PC-3 (cell line): Measurements from ENCODE around the gene STIM1. TPM values are rescaled to one million over a fixed set of nuclear protein-coding genes. Genes with fewer than 3 reads are reported as not detected.

Experiments
- ATAC-seq: fragments of 200-7000 bp; cut with Tn5 transposase; 2 replicates; pipeline ENCODE4 v1.9.1; 2020; ENCODE audit warnings: mild to moderate bottlenecking, moderate library complexity
- BruUV-seq: library from RNA; stranded (reverse); fragments of 400-500 nt; replicated peaks from 2 replicates; lab custom pipeline; 2021; lab: Mats Ljungman, UMichigan
- CTCF ChIA-PET: fragments of 300-600 bp; sonication (Branson Sonifier 250); formaldehyde crosslinking; loops from one replicate; lab custom pipeline; 2022; ENCODE audit warnings: antibody characterized with exemption; lab: Charles Lee
- POLR2A ChIA-PET: fragments of 300-600 bp; sonication (Branson Sonifier 250); formaldehyde crosslinking; loops from one replicate; lab custom pipeline; 2022; ENCODE audit warnings: antibody characterized with exemption; ENCODE audit not compliant: unreplicated experiment; lab: Charles Lee
- DNase-seq: peaks from one replicate; pipeline ENCODE4 v3.0.0-alpha.2; 2015
- H2AFZ ChIP-seq: fragments of 300-600 bp; sonication (generic); 2 replicates; pipeline ENCODE4 v1.6.0; 2016; ENCODE audit warnings: antibody characterized with exemption, low read length
- H3F3A ChIP-seq: fragments of 300-600 bp; sonication (generic); one replicate; pipeline ENCODE4 v1.6.0; 2017; ENCODE audit warnings: antibody characterized with exemption, low read length, control low read depth, mild to moderate bottlenecking; ENCODE audit not compliant: unreplicated experiment
- H3K27ac ChIP-seq: fragments of 300-600 bp; sonication (generic); 2 replicates; pipeline ENCODE4 v1.5.1; 2016; ENCODE audit warnings: mild to moderate bottlenecking, low read length
- H3K27me3 ChIP-seq: fragments of 300-600 bp; sonication (generic); 2 replicates; pipeline ENCODE4 v1.6.1; 2016; ENCODE audit warnings: low read length, mixed read lengths
- H3K36me3 ChIP-seq: fragments of 300-600 bp; sonication (generic); 2 replicates; pipeline ENCODE4 v1.6.1; 2016; ENCODE audit warnings: low read depth, mixed run types, low read length, mixed read lengths
- H3K4me1 ChIP-seq: fragments of 300-600 bp; sonication (generic); 2 replicates; pipeline ENCODE4 v1.5.1; 2016; ENCODE audit warnings: low read length; ENCODE audit not compliant: insufficient read depth
- H3K4me2 ChIP-seq: fragments of 300-600 bp; sonication (generic); 2 replicates; pipeline ENCODE4 v1.6.0; 2016; ENCODE audit warnings: low read length
- H3K4me3 ChIP-seq: fragments of 300-600 bp; sonication (generic); 2 replicates; pipeline ENCODE4 v1.5.1; 2016; ENCODE audit warnings: mild to moderate bottlenecking, low read length, mixed read lengths
- H3K79me2 ChIP-seq: fragments of 300-600 bp; sonication (generic); 2 replicates; pipeline ENCODE4 v1.6.1; 2017; ENCODE audit warnings: low read length, mixed read lengths
- H3K9ac ChIP-seq: fragments of 300-600 bp; sonication (generic); 2 replicates; pipeline ENCODE4 v1.6.0; 2016; ENCODE audit warnings: mild to moderate bottlenecking, low read length
- H3K9me2 ChIP-seq: fragments of 300-600 bp; sonication (generic); replicated peaks from 2 replicates; pipeline ENCODE4 v1.6.1; 2016; ENCODE audit warnings: mixed run types, low read length, mixed read lengths
- H3K9me3 ChIP-seq: fragments of 300-600 bp; sonication (generic); 2 replicates; pipeline ENCODE4 v1.6.1; 2016; ENCODE audit warnings: low read length, mixed read lengths
- H4K20me1 ChIP-seq: fragments of 300-600 bp; sonication (generic); 2 replicates; pipeline ENCODE4 v1.6.1; 2016; ENCODE audit warnings: low read length, mixed read lengths
- CTCF ChIP-seq: fragments of 300-600 bp; sonication (generic); conservative IDR thresholded peaks from 2 replicates; pipeline ENCODE4 v1.5.1; 2017; ENCODE audit warnings: antibody characterized with exemption, low read depth, mild to moderate bottlenecking, low read length
- EZH2 ChIP-seq: fragments of 300-600 bp; sonication (generic); IDR thresholded peaks from one replicate; pipeline ENCODE4 v1.6.1; 2017; ENCODE audit warnings: antibody characterized with exemption, mild to moderate bottlenecking, low read length; ENCODE audit not compliant: unreplicated experiment
- EZH2phosphoT487 ChIP-seq: fragments of 300-600 bp; sonication (generic); IDR thresholded peaks from 2 replicates; pipeline ENCODE4 v1.6.1; 2018; ENCODE audit warnings: mild to moderate bottlenecking, antibody characterized with exemption, low read length, borderline replicate concordance
- intact Hi-C: fragments of 100-400 bp; cut with micrococcal nuclease; formaldehyde crosslinking; loops from 2 replicates; pipeline ENCODE4 v1.9.0; 2023
- total RNA-seq: library from RNA; depleted of rRNA; stranded (reverse); fragments of >200 nt; gene quantifications from 2 replicates; pipeline ENCODE4 v1.2.3, GENCODE V29; 2014

The STIM1 gene
- total RNA-seq, 1 experiment from 2014 or later = 22.8 TPM

- no peaks in the 10 kb centered on the region for H3K36me3 ChIP-seq
- intact Hi-C loops = loop anchor here (5.0 kb wide), 1 partner anchor 37 kb away; no protein-coding TSS in a partner anchor
- peaks cover 11% of the 10 kb centered on the region for H3K4me1 ChIP-seq
- H3K4me3 ChIP-seq = no peak overlapping the region
- no peaks in the 10 kb centered on the region for H4K20me1 ChIP-seq
- no peaks in the 10 kb centered on the region for H3K9me3 ChIP-seq
- ATAC-seq (peak; percentile 77), DNase-seq (peak; percentile 71)
- peaks cover 15% of the 10 kb centered on the region for H3K79me2 ChIP-seq
- ChIA-PET POLR2A (no interaction called here), CTCF (no interaction called here)
- H3K27ac ChIP-seq = peak overlapping the region; percentile 60; the same call in 1 of the 2 replicates
- H3F3A ChIP-seq = no peaks in the 10 kb centered on the region
- H3K9me2 ChIP-seq = no peaks in the 10 kb centered on the region
- no peak overlapping the region for H2AFZ ChIP-seq
- TF ChIP-seq EZH2 = no peak
- TF ChIP-seq EZH2phosphoT487 = no peak
- no peak for TF ChIP-seq CTCF
- H3K4me2 ChIP-seq = peak overlapping the region; percentile 67
- BruUV-seq = TSS peak; percentile 96
- H3K9ac ChIP-seq = no peak overlapping the region
- no peaks in the 10 kb centered on the region for H3K27me3 ChIP-seq
Observed at GRCh38 chr11:3920148-3920852, 64.8 kb downstream of the STIM1 start.

DNA sequence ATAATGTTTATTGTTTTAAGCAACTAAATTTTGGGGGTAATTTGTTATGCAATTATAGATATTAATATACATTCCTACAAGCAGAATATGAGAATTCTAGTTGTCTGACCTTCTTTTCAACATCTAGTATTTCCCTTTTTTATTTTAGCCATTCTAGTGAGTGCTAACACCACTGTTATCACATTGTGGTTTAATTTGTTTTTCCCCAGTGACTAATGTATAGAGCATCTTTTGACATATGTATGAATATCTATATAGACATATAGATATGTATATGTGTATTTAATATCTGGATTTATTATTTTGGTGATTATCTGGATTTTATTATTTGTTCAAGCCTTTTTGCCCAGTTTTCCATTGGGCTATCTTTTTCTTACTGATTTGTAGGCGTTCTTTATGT, 66.6 kb downstream of the STIM1 start:
- Histone ChIP-seq H4K20me1 (no peaks in the 10 kb centered on the region), H3K4me2 (no peak overlapping the region), H3K4me3 (no peak overlapping the region), H3K9me2 (no peaks in the 10 kb centered on the region), H3K36me3 (no peaks in the 10 kb centered on the region), H3K79me2 (peaks cover 15% of the 10 kb centered on the region), H3K27me3 (no peaks in the 10 kb centered on the region), H3K9ac (no peak overlapping the region), H3K4me1 (peaks cover 17% of the 10 kb centered on the region), H3K9me3 (no peaks in the 10 kb centered on the region), H3K27ac (no peak overlapping the region), H3F3A (no peaks in the 10 kb centered on the region), H2AFZ (no peak overlapping the region)
- CTCF ChIA-PET = no interaction called here
- intact Hi-C loops = loop anchor here (5.0 kb wide), 1 partner anchor 35 kb away; no protein-coding TSS in a partner anchor
- TF ChIP-seq EZH2 (no peak), CTCF (no peak), EZH2phosphoT487 (no peak)
- ATAC-seq (no peak), DNase-seq (no peak)
- no TSS peak for BruUV-seq
- POLR2A ChIA-PET = no interaction called here

DNA sequence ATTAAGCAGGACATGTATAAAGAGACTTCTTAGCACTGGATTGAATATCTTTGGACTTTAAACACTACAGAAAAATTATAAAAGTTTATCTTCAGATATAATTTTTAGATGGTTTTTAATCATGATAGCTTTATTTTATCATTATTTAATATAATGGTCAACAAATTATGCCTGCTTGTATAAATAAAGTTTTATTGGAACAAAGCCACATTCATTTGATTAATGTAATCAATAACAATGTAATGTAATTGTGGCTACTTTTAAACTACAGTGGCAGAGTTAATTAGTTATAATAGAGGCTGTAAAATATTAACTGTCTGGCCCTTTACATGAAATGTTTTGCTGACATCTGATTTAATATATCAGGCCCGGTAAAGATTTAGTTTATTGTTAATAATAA, 70.0 kb downstream of the STIM1 start:
- intact Hi-C loops = no loop called here
- Histone ChIP-seq H3K79me2 (peaks cover 9% of the 10 kb centered on the region; the same call in 1 of the 2 replicates), H3K9ac (no peak overlapping the region), H3K4me2 (no peak overlapping the region), H3K4me1 (0 out of 2 replicates have a peak, but pooled peaks cover 6% of the 10 kb centered on the region), H4K20me1 (no peaks in the 10 kb centered on the region), H3K9me3 (no peaks in the 10 kb centered on the region), H3K27me3 (no peaks in the 10 kb centered on the region), H3K4me3 (no peak overlapping the region), H2AFZ (no peak overlapping the region), H3K36me3 (no peaks in the 10 kb centered on the region), H3K27ac (no peak overlapping the region), H3K9me2 (no peaks in the 10 kb centered on the region), H3F3A (no peaks in the 10 kb centered on the region)
- TF ChIP-seq CTCF (no peak), EZH2phosphoT487 (no peak), EZH2 (no peak)
- BruUV-seq = no TSS peak
- POLR2A ChIA-PET = no interaction called here
- no peak for ATAC-seq
- no peak for DNase-seq
- CTCF ChIA-PET = no interaction called here
